Keratinocyte (primary cell): Measurements from ENCODE around the gene ACP6. TPM values are rescaled to one million over a fixed set of nuclear protein-coding genes. Genes with fewer than 3 reads are reported as not detected.

Source experiments
- DNase-seq: peaks from one replicate; pipeline ENCODE4 v3.0.0-alpha.2; 2011; ENCODE audit warnings: low read depth, missing footprints, low spot score
- FAIRE-seq: peaks from 2 replicates; lab custom pipeline; 2011; peaks lifted over from hg19 to GRCh38; lab: Jason Lieb, UNC
- H2AFZ ChIP-seq: 2 replicates; pipeline ENCODE4 v1.6.0; 2012; ENCODE audit warnings: low read length, control low read depth, inconsistent platforms; ENCODE audit not compliant: control insufficient read depth
- H3K27ac ChIP-seq: 2 replicates; pipeline ENCODE4 v1.5.1; 2011; ENCODE audit warnings: low read length; ENCODE audit not compliant: control insufficient read depth, insufficient read depth
- H3K27me3 ChIP-seq: 3 replicates; pipeline ENCODE4 v1.6.0; 2011; ENCODE audit warnings: low read length; ENCODE audit not compliant: control insufficient read depth, insufficient read depth; ENCODE audit errors: extremely low read depth
- H3K36me3 ChIP-seq, 2 experiments: 2 replicates in 1 of 2; 3 replicates in 1 of 2; pipeline ENCODE4 v1.5.1; 2011; ENCODE audit warnings: low read length in 2 of 2, mild to moderate bottlenecking in 1 of 2; ENCODE audit not compliant: control insufficient read depth in 2 of 2, insufficient read depth in 2 of 2; ENCODE audit errors: extremely low read depth in 1 of 2
- H3K4me1 ChIP-seq: 3 replicates; pipeline ENCODE4 v1.5.1; 2011; ENCODE audit warnings: low read length; ENCODE audit not compliant: control insufficient read depth, insufficient read depth; ENCODE audit errors: extremely low read depth
- H3K4me2 ChIP-seq: 3 replicates; pipeline ENCODE4 v1.6.0; 2011; ENCODE audit warnings: low read depth, low read length; ENCODE audit not compliant: control insufficient read depth, insufficient read depth; ENCODE audit errors: extremely low read depth
- H3K4me3 ChIP-seq, 3 experiments: fragments of 200-600 bp in 1 of 3; sonication (generic) in 1 of 3; 2 replicates in 2 of 3; 3 replicates in 1 of 3; pipeline ENCODE4 v1.5.1; 2011 to 2016; ENCODE audit warnings: low read length in 3 of 3, mild to moderate bottlenecking in 3 of 3, control low read depth in 2 of 3, inconsistent platforms in 1 of 3, low read depth in 1 of 3, mixed read lengths in 1 of 3, mixed run types in 1 of 3, moderate library complexity in 1 of 3; ENCODE audit not compliant: control insufficient read depth in 2 of 3, insufficient read depth in 2 of 3; ENCODE audit errors: extremely low read depth in 1 of 3
- H3K79me2 ChIP-seq: 2 replicates; pipeline ENCODE4 v1.6.0; 2012; ENCODE audit warnings: low read length; ENCODE audit not compliant: control insufficient read depth, insufficient read depth
- H3K9ac ChIP-seq: 3 replicates; pipeline ENCODE4 v1.6.0; 2011; ENCODE audit warnings: low read length; ENCODE audit not compliant: control insufficient read depth, insufficient read depth; ENCODE audit errors: extremely low read depth
- H3K9me1 ChIP-seq: 3 replicates; pipeline ENCODE4 v1.6.0; 2011; ENCODE audit warnings: low read length; ENCODE audit not compliant: control insufficient read depth, insufficient read depth; ENCODE audit errors: extremely low read depth
- H3K9me3 ChIP-seq: 2 replicates; pipeline ENCODE4 v1.5.1; 2012; ENCODE audit warnings: low read depth, low read length; ENCODE audit not compliant: control insufficient read depth
- H4K20me1 ChIP-seq: 3 replicates; pipeline ENCODE4 v1.6.0; 2011; ENCODE audit warnings: low read length; ENCODE audit not compliant: control insufficient read depth, insufficient read depth; ENCODE audit errors: extremely low read depth
- CTCF ChIP-seq, 3 experiments: IDR thresholded peaks in 1 of 3; conservative IDR thresholded peaks in 1 of 3; optimal IDR thresholded peaks in 1 of 3; 2 replicates in 2 of 3; 3 replicates in 1 of 3; pipeline versions ENCODE3 to v1.5.1; 2011; ENCODE audit warnings: low read length in 3 of 3, mild to moderate bottlenecking in 3 of 3, moderate library complexity in 2 of 3, control low read depth in 1 of 3, inconsistent platforms in 1 of 3; ENCODE audit not compliant: insufficient read depth in 2 of 3; ENCODE audit errors: extremely low read depth in 1 of 3
- EZH2 ChIP-seq: IDR thresholded peaks from one replicate; pipeline ENCODE4 v1.6.1; 2012; ENCODE audit warnings: inconsistent platforms, mild to moderate bottlenecking, low read length, moderate library complexity
- dilution Hi-C: fragments of 300-500 bp; cut with MboI; formaldehyde crosslinking; loops from one replicate; pipeline ENCODE4 v1.7.0; 2020; ENCODE audit warnings: low sequenced_read_pairs; ENCODE audit not compliant: extremely low pct_ligation_motif_present
- polyA plus RNA-seq, 5 experiments: library from polyadenylated mRNA; depleted of rRNA in 3 of 5; stranded (reverse) in 3 of 5; stranded (forward) in 1 of 5; unstranded in 1 of 5; fragments of >200 nt; gene quantifications; 1 replicate in 1 of 5; 2 replicates in 3 of 5; 3 replicates in 1 of 5; pipeline versions ENCODE4 v1.2.1 to v1.2.3, GENCODE V29; 2011 to 2012; ENCODE audit warnings: missing spikeins in 2 of 5, low read depth in 1 of 5, low replicate concordance in 1 of 5

The ACP6 gene
- polyA plus RNA-seq, 1 donor (not counting 4 experiments of a cell fraction or from before 2014, with no cell fraction given): 7.4 TPM

- no peaks in the 10 kb centered on the region for H4K20me1 ChIP-seq
Observed at GRCh38 chr1:147624011-147624410, 46.3 kb downstream of the ACP6 start.

GRCh38 chr1:147622731-147623130 is 47.6 kb downstream of the ACP6 start:
- H3K27me3 ChIP-seq: no peaks in the 10 kb centered on the region
- H4K20me1 ChIP-seq: no peaks in the 10 kb centered on the region
- FAIRE-seq (no peak), DNase-seq (no peak)
- no peak overlapping the region for H3K27ac ChIP-seq
- no peak overlapping the region for H2AFZ ChIP-seq
- H3K36me3 ChIP-seq: peaks cover 5 to 12% of the 10 kb centered on the region in 2 experiments
- no peak overlapping the region for H3K4me3 ChIP-seq
- H3K79me2 ChIP-seq: no peaks in the 10 kb centered on the region
- no peaks in the 10 kb centered on the region for H3K4me1 ChIP-seq
- dilution Hi-C loops: no loop called here
- no peak overlapping the region for H3K4me2 ChIP-seq
- H3K9ac ChIP-seq: no peak overlapping the region
- H3K9me3 ChIP-seq: no peaks in the 10 kb centered on the region
- H3K9me1 ChIP-seq: no peaks in the 10 kb centered on the region
- TF ChIP-seq CTCF (optimal IDR thresholded peaks at IDR 0.05 in 1 of 3, IDR thresholded peaks at IDR 0.05 in 1 of 3, conservative IDR thresholded peaks at IDR 0.05 in 1 of 3; ENCODE audit: extremely low read depth in 1 of 3, insufficient read depth in 2 of 3, low read length in 3 of 3) (no peak), EZH2 (no peak)

More at GRCh38 chr1:147624011-147624410, 46.3 kb downstream of the ACP6 start:
- TF ChIP-seq CTCF (optimal IDR thresholded peaks at IDR 0.05 in 1 of 3, IDR thresholded peaks at IDR 0.05 in 1 of 3, conservative IDR thresholded peaks at IDR 0.05 in 1 of 3; ENCODE audit: extremely low read depth in 1 of 3, insufficient read depth in 2 of 3, low read length in 3 of 3): no peak
- TF ChIP-seq EZH2: no peak
- Histone ChIP-seq H3K4me2 (no peak overlapping the region), H3K79me2 (no peaks in the 10 kb centered on the region), H2AFZ (no peak overlapping the region), H3K9me1 (no peaks in the 10 kb centered on the region), H3K4me1 (no peaks in the 10 kb centered on the region), H3K9ac (no peak overlapping the region), H3K9me3 (no peaks in the 10 kb centered on the region), H3K4me3 (no peak overlapping the region), H3K36me3 (peaks cover 5 to 10% of the 10 kb centered on the region in 2 experiments), H3K27me3 (no peaks in the 10 kb centered on the region), H3K27ac (no peak overlapping the region)
- FAIRE-seq: no peak
- dilution Hi-C loops: no loop called here
- DNase-seq: no peak
